Ovary (tissue), 9 donors: ENCODE measurements around the gene TXNDC15. TPM values are rescaled to one million over a fixed set of nuclear protein-coding genes. Genes with fewer than 3 reads are reported as not detected.
"Not testable (repeated sequence)": the region's sequence is repeated elsewhere in the genome, so short reads cannot be mapped to it uniquely, and the experiment has no call there.

ENCODE experiments used
- DNase-seq, 5 donors: peaks; one replicate each; pipeline ENCODE4 v3.0.0-alpha.2; 2019 to 2020
- H3K27ac ChIP-seq, 2 donors: fragments of 200-600 bp; one replicate each; pipeline versions ENCODE4 v1.5.1 to v1.8.0; 2019 to 2022
- H3K27me3 ChIP-seq: fragments of 200-600 bp; one replicate; pipeline ENCODE4 v1.8.0; 2022
- H3K36me3 ChIP-seq: fragments of 200-600 bp; sonication (generic); one replicate; pipeline ENCODE4 v1.5.1; 2019
- H3K4me1 ChIP-seq: one replicate; pipeline ENCODE4 v1.8.1; 2013; ENCODE audit warnings: mild to moderate bottlenecking, moderate library complexity; ENCODE audit not compliant: insufficient read depth
- H3K4me3 ChIP-seq: fragments of 200-600 bp; sonication (generic); one replicate; pipeline ENCODE4 v1.5.1; 2017
- H3K9me3 ChIP-seq, 2 donors: fragments of 200-600 bp in 1 of 2; sonication (generic) in 1 of 2; one replicate each; pipeline versions ENCODE4 v1.5.1 to v1.8.1; 2013 to 2019; ENCODE audit warnings: mild to moderate bottlenecking in 1 of 2, moderate library complexity in 1 of 2
- EP300 ChIP-seq: sonication (generic); formaldehyde crosslinking; IDR thresholded peaks from one replicate; pipeline ENCODE4 v1.6.1; 2017; ENCODE audit warnings: antibody characterized with exemption
- POLR2A ChIP-seq: fragments of 450-650 bp; IDR thresholded peaks from one replicate; pipeline ENCODE4 v1.6.1; 2017; ENCODE audit warnings: antibody characterized with exemption, mild to moderate bottlenecking, moderate library complexity
- WGBS, 3 donors: extraction: QIAGEN DNeasy Blood & Tissue Kit in 1 of 3; methylation state at CpG; one replicate each; pipeline versions ENCODE4 v1.1.5 to v1.1.7; 2013 to 2017; 5-methylcytosine and 5-hydroxymethylcytosine counted together
- intact Hi-C, 4 donors: fragments of 100-400 bp; cut with DNase I; formaldehyde crosslinking; loops; one replicate each; pipeline versions ENCODE4 v1.11.0 to v1.15.1; 2022 to 2023
- polyA plus RNA-seq, 2 donors: library from polyadenylated mRNA; stranded (reverse); fragments of 200-250 nt in 1 of 2; fragments of 350-450 nt in 1 of 2; fragmentation: Illumina TruSeq in 1 of 2; extraction: RNeasy Lipid Tissue Mini Kit (QIAGEN cat#74804) in 1 of 2; gene quantifications; one replicate each; pipeline ENCODE4 v1.2.3, GENCODE V29; 2013 to 2014
- total RNA-seq, 7 donors: library from RNA; depleted of rRNA in 2 of 7; stranded (reverse); fragments of >200 nt in 2 of 7; fragmentation: NEBNext Ultra II Directional in 3 of 7; extraction: Animal tissue kit (Norgen Biotek cat#: 25700) in 3 of 7; gene quantifications; one replicate each; pipeline versions ENCODE4 v1.1.0 to v1.2.4, GENCODE V29; 2016 to 2023
- TF ChIP-seq, protein P1 (sequence below), 3 donors: fragments of 450-650 bp in 2 of 3; fragments of 200-600 bp in 1 of 3; IDR thresholded peaks; one replicate each; pipeline versions ENCODE4 v1.5.1 to v1.8.0; 2016 to 2022; ENCODE audit warnings: antibody characterized with exemption in 3 of 3, mild to moderate bottlenecking in 1 of 3
- donor health status: DM: no; HTN: no; CAD: no; lungs with moderate emphysema.
- donor health status: DM: no; HTN: no; CAD: no.
- donor health status: Bipolar disorder and iron deficiency.
- donor health status: DM: yes; HTN: yes; CAD: no.
- donor health status: DM: no; HTN: no; CAD: no.
- donor health status: DM: yes; HTN: yes; CAD: no.

TXNDC15 gene
- total and polyA plus RNA-seq, 9 donors = 55.3 to 150 (median 71.4) TPM

DNA sequence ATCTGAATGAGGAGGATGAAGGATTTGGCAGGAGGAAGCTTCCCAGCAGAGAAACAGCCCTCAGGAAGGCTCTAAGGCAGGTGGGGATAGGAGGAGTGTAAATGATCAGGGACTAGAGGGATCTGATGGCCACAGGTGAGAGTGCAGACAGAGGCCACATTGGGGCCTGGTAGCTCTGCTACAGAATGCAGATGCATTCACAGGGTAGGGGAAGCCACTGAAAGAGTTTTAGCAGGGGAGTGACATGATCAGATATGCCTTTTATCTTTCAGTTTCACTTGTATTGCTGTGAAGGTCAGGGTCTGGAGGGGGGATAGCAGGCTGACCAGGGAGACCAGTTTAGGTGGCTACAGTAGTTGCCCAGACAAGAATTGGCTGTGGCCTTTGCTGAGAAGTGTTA lies 3.0 kb downstream of the TXNDC15 start:
- DNase-seq = no peak
- H3K36me3 ChIP-seq = no peaks in the 10 kb centered on the region
- TF ChIP-seq EP300 = no peak
- TF ChIP-seq POLR2A = no peak
- TF ChIP-seq, protein P1, sequence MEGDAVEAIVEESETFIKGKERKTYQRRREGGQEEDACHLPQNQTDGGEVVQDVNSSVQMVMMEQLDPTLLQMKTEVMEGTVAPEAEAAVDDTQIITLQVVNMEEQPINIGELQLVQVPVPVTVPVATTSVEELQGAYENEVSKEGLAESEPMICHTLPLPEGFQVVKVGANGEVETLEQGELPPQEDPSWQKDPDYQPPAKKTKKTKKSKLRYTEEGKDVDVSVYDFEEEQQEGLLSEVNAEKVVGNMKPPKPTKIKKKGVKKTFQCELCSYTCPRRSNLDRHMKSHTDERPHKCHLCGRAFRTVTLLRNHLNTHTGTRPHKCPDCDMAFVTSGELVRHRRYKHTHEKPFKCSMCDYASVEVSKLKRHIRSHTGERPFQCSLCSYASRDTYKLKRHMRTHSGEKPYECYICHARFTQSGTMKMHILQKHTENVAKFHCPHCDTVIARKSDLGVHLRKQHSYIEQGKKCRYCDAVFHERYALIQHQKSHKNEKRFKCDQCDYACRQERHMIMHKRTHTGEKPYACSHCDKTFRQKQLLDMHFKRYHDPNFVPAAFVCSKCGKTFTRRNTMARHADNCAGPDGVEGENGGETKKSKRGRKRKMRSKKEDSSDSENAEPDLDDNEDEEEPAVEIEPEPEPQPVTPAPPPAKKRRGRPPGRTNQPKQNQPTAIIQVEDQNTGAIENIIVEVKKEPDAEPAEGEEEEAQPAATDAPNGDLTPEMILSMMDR (IDR thresholded peaks at IDR 0.05) = no peak
- no peak overlapping the region for H3K4me3 ChIP-seq
- intact Hi-C loops = no loop called here
- peaks cover 6% of the 10 kb centered on the region for H3K4me1 ChIP-seq
- no peak overlapping the region for H3K27ac ChIP-seq
- no peaks in the 10 kb centered on the region for H3K27me3 ChIP-seq
- H3K9me3 ChIP-seq = no peaks in the 10 kb centered on the region

DNA sequence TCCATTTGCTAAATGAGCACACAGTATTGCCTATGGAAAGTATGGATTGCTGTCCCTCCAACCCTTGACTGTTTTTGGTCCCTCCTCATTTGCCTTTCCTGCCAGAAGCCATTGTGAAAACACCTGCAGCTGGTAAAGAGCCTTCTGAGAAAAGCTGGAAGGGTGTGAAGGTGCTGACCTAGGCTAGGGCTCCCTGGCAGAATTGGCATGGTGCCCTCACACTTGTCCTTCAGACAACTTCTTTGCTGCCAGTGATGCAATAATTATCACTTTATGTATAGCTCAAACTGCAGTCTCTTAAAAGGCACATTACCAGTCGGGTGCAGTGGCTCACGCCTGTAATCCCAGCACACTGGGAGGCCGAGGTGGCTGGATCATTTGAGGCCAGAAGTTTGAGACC lies 4.2 kb downstream of the TXNDC15 start:
- Histone ChIP-seq H3K4me1 (peaks cover 6% of the 10 kb centered on the region), H3K36me3 (no peaks in the 10 kb centered on the region), H3K9me3 (no peaks in the 10 kb centered on the region), H3K27me3 (no peaks in the 10 kb centered on the region), H3K27ac (no peak overlapping the region), H3K4me3 (no peak overlapping the region)
- TF ChIP-seq, protein P1 (IDR thresholded peaks at IDR 0.05) = no peak
- no peak for TF ChIP-seq EP300
- TF ChIP-seq POLR2A = no peak
- no peak for DNase-seq
- intact Hi-C loops = no loop called here
- 88 to 95% (median 92%) methylated on average over 3 of the region's 3 CpGs for WGBS, 3 donors

DNA sequence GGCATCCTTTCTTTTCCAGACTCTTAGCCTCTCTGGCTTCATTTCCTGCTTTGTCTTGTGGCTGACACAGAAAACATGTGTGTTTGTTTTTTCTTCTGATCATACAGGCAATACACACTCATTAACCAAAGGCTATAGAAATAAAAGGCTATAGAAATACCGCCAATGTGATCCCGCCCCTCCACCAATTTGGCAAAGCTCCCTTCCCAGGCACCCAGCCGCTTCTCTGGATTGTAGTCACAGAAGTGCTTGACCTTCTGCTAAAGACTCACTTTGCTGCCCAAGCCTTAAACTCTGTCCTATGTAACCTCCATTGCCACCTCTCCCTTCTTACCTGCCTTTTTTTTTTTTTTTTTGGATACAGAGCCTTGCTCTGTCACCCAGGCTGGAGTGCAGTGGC lies 5.3 kb downstream of the TXNDC15 start:
- intact Hi-C loops = no loop called here
- Histone ChIP-seq H3K4me1 (peaks cover 6% of the 10 kb centered on the region), H3K4me3 (no peak overlapping the region), H3K27ac (no peak overlapping the region), H3K36me3 (no peaks in the 10 kb centered on the region), H3K9me3 (no peaks in the 10 kb centered on the region), H3K27me3 (no peaks in the 10 kb centered on the region)
- TF ChIP-seq, protein P1 (IDR thresholded peaks at IDR 0.05) = no peak
- TF ChIP-seq POLR2A = no peak
- no peak for TF ChIP-seq EP300
- no peak for DNase-seq
- 84 to 91% (median 89%) methylated on average over 3 of the region's 3 CpGs for WGBS, 3 donors

DNA sequence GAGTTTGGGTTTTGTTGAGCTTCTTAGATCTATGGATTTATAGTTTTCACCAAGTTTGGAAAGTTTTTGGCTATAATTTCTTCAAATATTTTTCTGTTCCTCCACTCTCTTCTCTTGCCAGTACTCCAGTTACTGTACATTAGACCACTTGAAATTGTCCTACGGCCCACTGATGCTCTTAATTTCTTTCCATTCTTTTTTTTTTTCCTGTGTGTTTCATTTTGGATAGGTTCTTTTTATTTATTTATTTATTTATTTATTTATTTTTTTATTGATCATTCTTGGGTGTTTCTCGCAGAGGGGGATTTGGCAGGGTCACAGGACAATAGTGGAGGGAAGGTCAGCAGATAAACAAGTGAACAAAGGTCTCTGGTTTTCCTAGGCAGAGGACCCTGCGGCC lies 6.8 kb downstream of the TXNDC15 start:
- intact Hi-C loops, H3K27me3 ChIP-seq, H3K9me3 ChIP-seq, DNase-seq, H3K4me3 ChIP-seq, H3K36me3 ChIP-seq, H3K4me1 ChIP-seq, H3K27ac ChIP-seq: not testable (repeated sequence)
- WGBS, 3 donors = 83 to 91% (median 84%) methylated on average over 1 to 2 of the region's 3 CpGs

DNA sequence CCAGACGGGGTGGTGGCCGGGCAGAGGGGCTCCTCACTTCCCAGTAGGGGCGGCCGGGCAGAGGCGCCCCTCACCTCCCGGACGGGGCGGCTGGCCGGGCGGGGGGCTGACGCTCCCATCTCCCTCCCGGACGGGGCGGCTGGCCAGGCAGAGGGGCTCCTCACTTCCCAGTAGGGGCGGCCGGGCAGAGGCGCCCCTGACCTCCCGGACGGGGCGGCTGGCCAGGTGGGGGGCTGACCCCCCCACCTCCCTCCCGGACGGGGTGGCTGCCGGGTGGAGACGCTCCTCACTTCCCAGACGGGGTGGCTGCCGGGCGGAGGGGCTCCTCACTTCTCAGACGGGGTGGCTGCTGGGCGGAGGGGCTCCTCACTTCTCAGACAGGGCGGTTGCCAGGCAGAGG lies 7.5 kb downstream of the TXNDC15 start:
- intact Hi-C loops, DNase-seq, H3K27me3 ChIP-seq, H3K27ac ChIP-seq, H3K4me3 ChIP-seq, H3K4me1 ChIP-seq, H3K9me3 ChIP-seq, H3K36me3 ChIP-seq: not testable (repeated sequence)
- 93 to 97% methylated on average over 12 to 28 of the region's 30 CpGs; no CpG with 5 or more reads in 1 of the 3 donors for WGBS, 3 donors
